HepG2 (cell line): ENCODE data around the gene CFAP99. TPM values are rescaled to one million over a fixed set of nuclear protein-coding genes. Genes with fewer than 3 reads are reported as not detected.

ENCODE experiments used
- CAMTA2 ChIP-seq: sonication (generic); formaldehyde crosslinking; IDR thresholded peaks from 2 replicates; pipeline ENCODE4 v1.4.0; 2020; ENCODE audit warnings: mild to moderate bottlenecking, missing genetic modification reagents, borderline replicate concordance
- GLI4 ChIP-seq: sonication (generic); formaldehyde crosslinking; IDR thresholded peaks from 2 replicates; pipeline ENCODE4 v1.5.1; 2020; ENCODE audit warnings: missing genetic modification reagents, mild to moderate bottlenecking, moderate library complexity, borderline replicate concordance
- IKZF1 ChIP-seq: fragments of 450-650 bp; IDR thresholded peaks from 2 replicates; pipeline ENCODE4 v1.7.1; 2016
- MED13 ChIP-seq: sonication (generic); formaldehyde crosslinking; IDR thresholded peaks from 2 replicates; pipeline ENCODE4 v1.5.0; 2020; ENCODE audit warnings: missing genetic modification reagents
- PHF21A ChIP-seq: sonication (generic); formaldehyde crosslinking; IDR thresholded peaks from 2 replicates; pipeline ENCODE4 v1.5.0; 2020; ENCODE audit warnings: mild to moderate bottlenecking, missing genetic modification reagents
- SIN3B ChIP-seq: fragments of 150-350 bp; IDR thresholded peaks from 2 replicates; pipeline ENCODE4 v1.6.1; 2014; ENCODE audit warnings: low read length
- SIX4 ChIP-seq: sonication (generic); formaldehyde crosslinking; IDR thresholded peaks from 2 replicates; pipeline ENCODE4 v1.4.0; 2020; ENCODE audit warnings: missing genetic modification reagents
- TSC22D2 ChIP-seq: sonication (generic); formaldehyde crosslinking; IDR thresholded peaks from 2 replicates; pipeline ENCODE4 v1.5.1; 2020; ENCODE audit warnings: missing genetic modification reagents, mild to moderate bottlenecking, borderline replicate concordance
- ZNF180 ChIP-seq: sonication (generic); formaldehyde crosslinking; IDR thresholded peaks from 2 replicates; pipeline ENCODE4 v1.4.0; 2020; ENCODE audit warnings: low read depth, missing genetic modification reagents, borderline replicate concordance
- ZNF235 ChIP-seq: sonication (generic); formaldehyde crosslinking; IDR thresholded peaks from 2 replicates; pipeline ENCODE4 v1.8.1; 2023; ENCODE audit warnings: mild to moderate bottlenecking, missing genetic modification reagents, borderline replicate concordance
- ZSCAN20 ChIP-seq: sonication (generic); formaldehyde crosslinking; IDR thresholded peaks from 2 replicates; pipeline ENCODE4 v1.4.0; 2020; ENCODE audit warnings: missing genetic modification reagents, mild to moderate bottlenecking, borderline replicate concordance
- polyA plus RNA-seq, 8 experiments: library from polyadenylated mRNA; depleted of rRNA in 3 of 8; stranded (reverse) in 7 of 8; unstranded in 1 of 8; fragments of >200 nt; fragmentation: Illumina TruSeq in 4 of 8; extraction: Trizol in 4 of 8; gene quantifications; 2 replicates each; pipeline versions ENCODE4 v1.2.1 to v1.2.3, GENCODE V29; 2011 to 2016; ENCODE audit warnings: low read depth in 4 of 8, missing spikeins in 1 of 8, mixed read lengths in 1 of 8; ENCODE audit not compliant: insufficient read depth in 1 of 8
- total RNA-seq, 5 experiments: library from RNA; depleted of rRNA; stranded (reverse); fragments of >200 nt; fragmentation: Illumina TruSeq; extraction: Trizol; gene quantifications; 2 replicates each; pipeline ENCODE4 v1.2.3, GENCODE V29; 2016; ENCODE audit warnings: low read depth in 1 of 5
- TF ChIP-seq, protein P1 (sequence below): sonication (generic); formaldehyde crosslinking; IDR thresholded peaks from 2 replicates; pipeline ENCODE4 v1.4.0; 2020; ENCODE audit warnings: missing genetic modification reagents, mild to moderate bottlenecking, borderline replicate concordance
- TF ChIP-seq, protein P2 (sequence below): sonication (generic); formaldehyde crosslinking; IDR thresholded peaks from 2 replicates; pipeline ENCODE4 v1.8.1; 2023; ENCODE audit warnings: mild to moderate bottlenecking, inconsistent platforms, moderate library complexity, missing genetic modification reagents, borderline replicate concordance
- TF ChIP-seq, protein P3 (sequence below): sonication (generic); formaldehyde crosslinking; IDR thresholded peaks from 2 replicates; pipeline ENCODE4 v1.4.0; 2020; ENCODE audit warnings: missing genetic modification reagents
- TF ChIP-seq, protein P4 (sequence below): sonication (generic); formaldehyde crosslinking; IDR thresholded peaks from 2 replicates; pipeline ENCODE4 v1.5.1; 2020; ENCODE audit warnings: mild to moderate bottlenecking, missing genetic modification reagents, moderate library complexity
- TF ChIP-seq, protein P5 (sequence below): sonication (generic); formaldehyde crosslinking; IDR thresholded peaks from 2 replicates; pipeline ENCODE4; 2020; ENCODE audit warnings: missing genetic modification reagents, mild to moderate bottlenecking, borderline replicate concordance
- TF ChIP-seq, protein P6 (sequence below): sonication (generic); formaldehyde crosslinking; IDR thresholded peaks from 2 replicates; pipeline ENCODE4 v1.5.1; 2020; ENCODE audit warnings: mild to moderate bottlenecking, moderate library complexity, missing genetic modification reagents

Gene CFAP99
- total and polyA plus RNA-seq, 2 of the 13 experiments (the other 11 are each of a cell fraction or from before 2014, with no cell fraction given) = not detected

DNA sequence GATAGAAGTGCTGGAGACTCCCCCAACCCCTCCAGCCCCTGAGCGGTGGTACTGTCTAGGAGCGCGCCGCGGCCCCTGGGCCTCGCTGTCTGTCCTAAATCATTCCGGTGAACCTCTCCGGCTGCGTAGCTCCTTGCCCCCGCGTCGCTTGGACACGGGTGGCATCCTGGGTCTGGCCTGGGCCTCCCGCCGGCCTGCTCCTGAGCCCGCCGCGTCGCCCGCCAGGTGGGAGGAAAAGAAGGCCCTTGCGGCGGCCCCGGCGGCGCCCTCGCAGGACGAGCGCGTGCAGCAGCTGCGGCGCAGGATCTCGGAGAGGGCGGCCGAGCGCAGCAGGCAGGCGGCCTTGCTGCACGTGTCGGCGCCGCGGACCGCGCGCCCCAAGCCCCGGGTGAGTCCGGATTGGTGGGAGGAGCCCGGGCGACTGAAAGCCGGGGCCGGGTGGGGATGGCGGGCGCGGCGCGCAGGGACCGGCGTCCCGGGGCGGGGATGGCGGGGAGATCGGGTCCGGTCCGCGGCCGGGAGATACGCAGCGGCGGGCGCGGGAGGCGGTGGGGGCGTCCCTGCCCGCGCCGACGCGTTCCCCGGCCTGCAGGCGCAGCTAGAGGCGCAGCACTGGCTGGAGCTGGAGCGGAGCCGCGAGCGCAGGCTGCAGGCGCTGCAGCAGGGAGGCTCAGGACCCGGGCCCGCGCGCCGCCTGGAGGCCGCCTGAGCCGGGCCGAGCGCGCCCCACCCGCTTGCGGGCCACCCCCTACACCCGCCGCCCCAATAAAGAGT lies 43.6 kb downstream of the CFAP99 start (continued):
- TF ChIP-seq, protein P1, sequence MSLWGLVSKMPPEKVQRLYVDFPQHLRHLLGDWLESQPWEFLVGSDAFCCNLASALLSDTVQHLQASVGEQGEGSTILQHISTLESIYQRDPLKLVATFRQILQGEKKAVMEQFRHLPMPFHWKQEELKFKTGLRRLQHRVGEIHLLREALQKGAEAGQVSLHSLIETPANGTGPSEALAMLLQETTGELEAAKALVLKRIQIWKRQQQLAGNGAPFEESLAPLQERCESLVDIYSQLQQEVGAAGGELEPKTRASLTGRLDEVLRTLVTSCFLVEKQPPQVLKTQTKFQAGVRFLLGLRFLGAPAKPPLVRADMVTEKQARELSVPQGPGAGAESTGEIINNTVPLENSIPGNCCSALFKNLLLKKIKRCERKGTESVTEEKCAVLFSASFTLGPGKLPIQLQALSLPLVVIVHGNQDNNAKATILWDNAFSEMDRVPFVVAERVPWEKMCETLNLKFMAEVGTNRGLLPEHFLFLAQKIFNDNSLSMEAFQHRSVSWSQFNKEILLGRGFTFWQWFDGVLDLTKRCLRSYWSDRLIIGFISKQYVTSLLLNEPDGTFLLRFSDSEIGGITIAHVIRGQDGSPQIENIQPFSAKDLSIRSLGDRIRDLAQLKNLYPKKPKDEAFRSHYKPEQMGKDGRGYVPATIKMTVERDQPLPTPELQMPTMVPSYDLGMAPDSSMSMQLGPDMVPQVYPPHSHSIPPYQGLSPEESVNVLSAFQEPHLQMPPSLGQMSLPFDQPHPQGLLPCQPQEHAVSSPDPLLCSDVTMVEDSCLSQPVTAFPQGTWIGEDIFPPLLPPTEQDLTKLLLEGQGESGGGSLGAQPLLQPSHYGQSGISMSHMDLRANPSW = no peak
- TF ChIP-seq CAMTA2 (CRISPR knock-in tag) (peak; percentile 65; the same call in 1 of the 2 replicates), MED13 (peak; percentile 58; the same call in 1 of the 2 replicates), ZSCAN20 (peak; percentile 91; the same call in 1 of the 2 replicates), ZNF180 (no peak), TSC22D2 (CRISPR knock-in tag) (no peak), SIN3B (no peak), PHF21A (CRISPR knock-in tag) (no peak), ZNF235 (0 out of 2 replicates have a peak, but pooled peaks have one; percentile 86), IKZF1 (no peak), GLI4 (no peak), SIX4 (CRISPR knock-in tag) (no peak)
- TF ChIP-seq, protein P2, sequence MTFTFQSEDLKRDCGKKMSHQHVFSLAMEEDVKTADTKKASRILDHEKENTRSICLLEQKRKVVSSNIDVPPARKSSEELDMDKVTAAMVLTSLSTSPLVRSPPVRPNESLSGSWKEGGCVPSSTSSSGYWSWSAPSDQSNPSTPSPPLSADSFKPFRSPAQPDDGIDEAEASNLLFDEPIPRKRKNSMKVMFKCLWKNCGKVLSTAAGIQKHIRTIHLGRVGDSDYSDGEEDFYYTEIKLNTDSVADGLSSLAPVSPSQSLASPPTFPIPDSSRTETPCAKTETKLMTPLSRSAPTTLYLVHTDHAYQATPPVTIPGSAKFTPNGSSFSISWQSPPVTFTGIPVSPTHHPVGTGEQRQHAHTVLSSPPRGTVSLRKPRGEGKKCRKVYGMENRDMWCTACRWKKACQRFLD (CRISPR knock-in tag) = no peak; the same call in 1 of the 2 replicates
- TF ChIP-seq, protein P3, sequence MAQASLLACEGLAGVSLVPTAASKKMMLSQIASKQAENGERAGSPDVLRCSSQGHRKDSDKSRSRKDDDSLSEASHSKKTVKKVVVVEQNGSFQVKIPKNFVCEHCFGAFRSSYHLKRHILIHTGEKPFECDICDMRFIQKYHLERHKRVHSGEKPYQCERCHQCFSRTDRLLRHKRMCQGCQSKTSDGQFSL (CRISPR knock-in tag) = no peak
- TF ChIP-seq, protein P4, sequence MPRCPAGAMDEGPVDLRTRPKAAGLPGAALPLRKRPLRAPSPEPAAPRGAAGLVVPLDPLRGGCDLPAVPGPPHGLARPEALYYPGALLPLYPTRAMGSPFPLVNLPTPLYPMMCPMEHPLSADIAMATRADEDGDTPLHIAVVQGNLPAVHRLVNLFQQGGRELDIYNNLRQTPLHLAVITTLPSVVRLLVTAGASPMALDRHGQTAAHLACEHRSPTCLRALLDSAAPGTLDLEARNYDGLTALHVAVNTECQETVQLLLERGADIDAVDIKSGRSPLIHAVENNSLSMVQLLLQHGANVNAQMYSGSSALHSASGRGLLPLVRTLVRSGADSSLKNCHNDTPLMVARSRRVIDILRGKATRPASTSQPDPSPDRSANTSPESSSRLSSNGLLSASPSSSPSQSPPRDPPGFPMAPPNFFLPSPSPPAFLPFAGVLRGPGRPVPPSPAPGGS (CRISPR knock-in tag) = peak; percentile 72; the same call in 1 of the 2 replicates
- TF ChIP-seq, protein P5, sequence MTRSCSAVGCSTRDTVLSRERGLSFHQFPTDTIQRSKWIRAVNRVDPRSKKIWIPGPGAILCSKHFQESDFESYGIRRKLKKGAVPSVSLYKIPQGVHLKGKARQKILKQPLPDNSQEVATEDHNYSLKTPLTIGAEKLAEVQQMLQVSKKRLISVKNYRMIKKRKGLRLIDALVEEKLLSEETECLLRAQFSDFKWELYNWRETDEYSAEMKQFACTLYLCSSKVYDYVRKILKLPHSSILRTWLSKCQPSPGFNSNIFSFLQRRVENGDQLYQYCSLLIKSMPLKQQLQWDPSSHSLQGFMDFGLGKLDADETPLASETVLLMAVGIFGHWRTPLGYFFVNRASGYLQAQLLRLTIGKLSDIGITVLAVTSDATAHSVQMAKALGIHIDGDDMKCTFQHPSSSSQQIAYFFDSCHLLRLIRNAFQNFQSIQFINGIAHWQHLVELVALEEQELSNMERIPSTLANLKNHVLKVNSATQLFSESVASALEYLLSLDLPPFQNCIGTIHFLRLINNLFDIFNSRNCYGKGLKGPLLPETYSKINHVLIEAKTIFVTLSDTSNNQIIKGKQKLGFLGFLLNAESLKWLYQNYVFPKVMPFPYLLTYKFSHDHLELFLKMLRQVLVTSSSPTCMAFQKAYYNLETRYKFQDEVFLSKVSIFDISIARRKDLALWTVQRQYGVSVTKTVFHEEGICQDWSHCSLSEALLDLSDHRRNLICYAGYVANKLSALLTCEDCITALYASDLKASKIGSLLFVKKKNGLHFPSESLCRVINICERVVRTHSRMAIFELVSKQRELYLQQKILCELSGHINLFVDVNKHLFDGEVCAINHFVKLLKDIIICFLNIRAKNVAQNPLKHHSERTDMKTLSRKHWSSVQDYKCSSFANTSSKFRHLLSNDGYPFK (CRISPR knock-in tag) = no peak
- TF ChIP-seq, protein P6, sequence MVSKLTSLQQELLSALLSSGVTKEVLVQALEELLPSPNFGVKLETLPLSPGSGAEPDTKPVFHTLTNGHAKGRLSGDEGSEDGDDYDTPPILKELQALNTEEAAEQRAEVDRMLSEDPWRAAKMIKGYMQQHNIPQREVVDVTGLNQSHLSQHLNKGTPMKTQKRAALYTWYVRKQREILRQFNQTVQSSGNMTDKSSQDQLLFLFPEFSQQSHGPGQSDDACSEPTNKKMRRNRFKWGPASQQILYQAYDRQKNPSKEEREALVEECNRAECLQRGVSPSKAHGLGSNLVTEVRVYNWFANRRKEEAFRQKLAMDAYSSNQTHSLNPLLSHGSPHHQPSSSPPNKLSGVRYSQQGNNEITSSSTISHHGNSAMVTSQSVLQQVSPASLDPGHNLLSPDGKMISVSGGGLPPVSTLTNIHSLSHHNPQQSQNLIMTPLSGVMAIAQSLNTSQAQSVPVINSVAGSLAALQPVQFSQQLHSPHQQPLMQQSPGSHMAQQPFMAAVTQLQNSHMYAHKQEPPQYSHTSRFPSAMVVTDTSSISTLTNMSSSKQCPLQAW (CRISPR knock-in tag) = no peak
